Measurements from ENCODE around the gene PCDHA1. TPM values are rescaled to one million over a fixed set of nuclear protein-coding genes. Genes with fewer than 3 reads are reported as not detected.
"Not testable (repeated sequence)": the region's sequence is repeated elsewhere in the genome, so short reads cannot be mapped to it uniquely, and the experiment has no call there.

Gene PCDHA1
- total and polyA plus RNA-seq, 7 experiments from 2014 or later = not detected

DNA sequence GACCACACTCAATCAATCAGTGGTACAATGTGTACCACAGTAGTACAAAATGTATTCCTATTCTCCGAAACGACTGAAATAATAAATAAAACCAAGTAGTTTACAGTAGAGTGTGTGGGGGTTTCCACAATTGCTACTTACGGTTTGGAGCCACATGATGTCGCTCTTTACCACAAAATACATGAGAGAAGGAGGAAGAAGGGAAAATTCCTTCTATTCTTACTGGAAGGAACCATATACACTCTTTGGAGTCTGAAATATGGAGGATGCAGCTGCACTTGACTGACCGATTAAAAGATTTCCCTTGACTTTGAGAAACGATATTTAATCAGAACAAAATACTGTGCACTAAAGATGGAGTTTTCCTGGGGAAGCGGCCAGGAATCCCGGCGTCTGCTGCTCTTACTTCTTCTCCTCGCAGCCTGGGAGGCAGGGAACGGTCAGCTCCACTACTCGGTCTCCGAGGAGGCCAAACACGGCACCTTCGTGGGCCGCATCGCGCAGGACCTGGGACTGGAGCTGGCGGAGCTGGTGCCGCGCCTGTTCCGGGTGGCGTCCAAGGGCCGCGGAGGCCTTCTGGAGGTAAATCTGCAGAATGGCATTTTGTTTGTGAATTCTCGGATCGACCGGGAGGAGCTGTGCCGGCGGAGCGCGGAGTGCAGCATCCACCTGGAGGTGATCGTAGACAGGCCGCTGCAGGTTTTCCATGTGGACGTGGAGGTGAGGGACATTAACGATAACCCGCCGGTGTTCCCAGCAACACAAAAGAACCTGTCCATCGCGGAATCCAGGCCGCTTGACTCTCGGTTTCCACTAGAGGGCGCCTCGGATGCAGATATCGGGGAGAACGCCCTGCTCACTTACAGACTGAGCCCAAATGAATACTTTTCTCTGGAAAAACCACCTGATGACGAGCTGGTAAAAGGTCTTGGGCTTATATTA lies 21.2 kb downstream of the PCDHA1 start, which contains the start of gene PCDHA4:
Gene PCDHA4, plus strand, starts transcription at position 235 of the 942 bp plus-strand sequence.
- H3K9me3 Mint-ChIP-seq = peaks cover 9 to 92% (median 45%) of the 10 kb centered on the region in 11 donors
- CTCF ChIA-PET = no interaction called here

GRCh38 chr5:140808241-140808888 lies 22.4 kb downstream of the PCDHA1 start:
- ATAC-seq; H3K4me1 ChIP-seq (ENCODE audit: control insufficient read depth in 2 of 2, insufficient read depth in 2 of 2, low read length in 2 of 2); intact Hi-C loops (cut with micrococcal nuclease); CTCF ChIA-PET; H3K27ac Mint-ChIP-seq; H3K4me3 ChIP-seq (ENCODE audit: low read length); H3K27ac ChIP-seq (ENCODE audit: low read depth, low read length); H3K4me3 Mint-ChIP-seq; POLR2A ChIA-PET; H3K4me1 Mint-ChIP-seq; DNase-seq; H3K27me3 ChIP-seq (ENCODE audit: control insufficient read depth in 2 of 2, insufficient read depth in 2 of 2, low read length in 2 of 2); H3K36me3 ChIP-seq (ENCODE audit: control insufficient read depth in 2 of 3, insufficient read depth in 3 of 3, low read length in 3 of 3): not testable (repeated sequence)
- H3K9me3 ChIP-seq (ENCODE audit: control insufficient read depth in 2 of 3, low read length in 3 of 3) = peaks cover 0 to 41% (median 4%) of the 10 kb centered on the region in 3 experiments
- Mint-ChIP-seq H3K36me3 (peaks cover 0 to 31% (median 13%) of the 10 kb centered on the region in 5 donors), H3K9me3 (peaks cover 9 to 92% (median 49%) of the 10 kb centered on the region in 11 donors), H3K27me3 (peaks cover 0 to 64% (median 41%) of the 10 kb centered on the region in 5 donors)

More for the DNA sequence above, 21.2 kb downstream of the PCDHA1 start, which contains the start of gene PCDHA4:
- Mint-ChIP-seq H3K27me3 (peaks cover 0 to 58% (median 44%) of the 10 kb centered on the region in 5 donors), H3K4me1 (no peaks in the 10 kb centered on the region), H3K4me3 (peak within 1 kb of the TSS in 1 of 10 donors; percentile 8), H3K36me3 (peaks cover 0 to 26% (median 11%) of the 10 kb centered on the region in 5 donors), H3K27ac (no peak within 1 kb of the TSS)
- no peak within 1 kb of the TSS for H3K27ac ChIP-seq (ENCODE audit: low read depth, low read length)
- peaks cover 0 to 5% of the 10 kb centered on the region in 2 donors for H3K27me3 ChIP-seq (ENCODE audit: control insufficient read depth in 2 of 2, insufficient read depth in 2 of 2, low read length in 2 of 2)
- no peak within 1 kb of the TSS for H3K4me3 ChIP-seq (ENCODE audit: low read length)
- POLR2A ChIA-PET = no interaction called here
- H3K9me3 ChIP-seq (ENCODE audit: control insufficient read depth in 2 of 3, low read length in 3 of 3) = peaks cover 0 to 53% (median 4%) of the 10 kb centered on the region in 3 experiments
- no peaks in the 10 kb centered on the region for H3K36me3 ChIP-seq (ENCODE audit: control insufficient read depth in 2 of 3, insufficient read depth in 3 of 3, low read length in 3 of 3)
- intact Hi-C loops (cut with micrococcal nuclease) = no loop called here
- no peaks in the 10 kb centered on the region for H3K4me1 ChIP-seq (ENCODE audit: control insufficient read depth in 2 of 2, insufficient read depth in 2 of 2, low read length in 2 of 2)
- DNase-seq (no peak), ATAC-seq (no peak)

DNA sequence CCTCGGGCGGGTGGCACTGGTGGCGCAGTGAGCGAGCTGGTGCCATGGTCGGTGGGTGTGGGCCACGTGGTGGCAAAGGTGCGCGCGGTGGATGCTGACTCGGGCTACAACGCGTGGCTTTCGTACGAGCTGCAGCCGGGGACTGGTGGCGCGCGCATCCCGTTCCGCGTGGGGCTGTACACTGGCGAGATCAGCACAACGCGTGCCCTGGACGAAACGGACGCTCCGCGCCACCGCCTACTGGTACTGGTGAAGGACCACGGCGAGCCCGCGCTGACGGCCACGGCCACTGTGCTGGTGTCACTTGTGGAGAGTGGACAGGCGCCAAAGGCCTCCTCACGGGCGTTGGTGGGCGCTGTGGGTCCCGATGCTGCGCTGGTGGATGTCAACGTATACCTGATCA lies 22.9 kb downstream of the PCDHA1 start:
- intact Hi-C loops (cut with micrococcal nuclease) = no loop called here
- Histone ChIP-seq H3K27ac (ENCODE audit: low read depth, low read length) (no peak overlapping the region), H3K27me3 (ENCODE audit: control insufficient read depth in 2 of 2, insufficient read depth in 2 of 2, low read length in 2 of 2) (peaks cover 0 to 5% of the 10 kb centered on the region in 2 donors), H3K4me1 (ENCODE audit: control insufficient read depth in 2 of 2, insufficient read depth in 2 of 2, low read length in 2 of 2) (no peaks in the 10 kb centered on the region), H3K4me3 (ENCODE audit: low read length) (no peak overlapping the region), H3K36me3 (ENCODE audit: control insufficient read depth in 2 of 3, insufficient read depth in 3 of 3, low read length in 3 of 3) (no peaks in the 10 kb centered on the region), H3K9me3 (ENCODE audit: control insufficient read depth in 2 of 3, low read length in 3 of 3) (peaks cover 0 to 41% (median 1%) of the 10 kb centered on the region in 3 experiments)
- Mint-ChIP-seq H3K27ac (no peak overlapping the region), H3K9me3 (peaks cover 8 to 91% (median 44%) of the 10 kb centered on the region in 11 donors), H3K4me3 (no peak overlapping the region), H3K36me3 (peaks cover 0 to 26% (median 9%) of the 10 kb centered on the region in 5 donors), H3K4me1 (no peaks in the 10 kb centered on the region), H3K27me3 (peaks cover 0 to 59% (median 36%) of the 10 kb centered on the region in 5 donors)
- CTCF ChIA-PET = no interaction called here
- POLR2A ChIA-PET = no interaction called here
- ATAC-seq = no peak
- no peak for DNase-seq

DNA sequence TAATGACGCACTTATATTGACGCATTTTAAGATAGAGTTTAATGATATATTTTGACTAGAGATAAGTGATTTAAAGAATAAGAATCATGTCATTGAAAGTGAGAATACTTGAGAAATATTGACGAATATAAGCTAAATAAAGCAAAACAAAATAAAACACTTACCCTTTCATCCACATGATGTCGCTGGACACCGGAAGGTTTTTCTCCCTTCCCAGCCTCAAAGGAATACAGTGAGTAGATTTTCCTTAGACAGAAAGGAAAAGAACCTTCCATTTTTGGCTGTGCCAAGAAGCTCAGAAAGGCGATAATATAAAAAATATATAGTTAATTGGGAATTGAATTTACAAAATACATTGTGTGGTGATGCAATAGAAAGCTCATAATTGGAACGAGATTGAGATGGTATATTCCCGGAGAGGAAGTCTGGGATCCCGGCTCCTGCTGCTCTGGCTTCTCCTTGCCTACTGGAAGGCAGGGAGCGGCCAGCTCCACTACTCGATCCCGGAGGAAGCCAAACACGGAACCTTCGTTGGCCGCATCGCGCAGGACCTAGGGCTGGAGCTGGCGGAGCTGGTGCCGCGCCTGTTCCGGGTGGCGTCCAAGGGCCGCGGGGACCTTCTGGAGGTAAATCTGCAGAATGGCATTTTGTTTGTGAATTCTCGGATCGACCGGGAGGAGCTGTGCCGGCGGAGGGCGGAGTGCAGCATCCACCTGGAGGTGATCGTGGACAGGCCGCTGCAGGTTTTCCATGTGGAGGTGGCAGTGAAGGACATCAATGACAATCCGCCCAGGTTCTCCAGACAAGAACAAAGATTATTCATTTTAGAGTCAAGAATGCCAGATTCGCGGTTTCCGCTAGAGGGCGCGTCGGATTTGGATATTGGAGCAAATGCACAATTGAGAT lies 35.7 kb downstream of the PCDHA1 start, which contains the start of gene PCDHA5:
Gene PCDHA5, plus strand, starts transcription at position 239 of the 906 bp plus-strand sequence.
- Mint-ChIP-seq H3K9me3 (peaks cover 3 to 77% (median 19%) of the 10 kb centered on the region in 11 donors), H3K4me3 (no peak within 1 kb of the TSS), H3K4me1 (no peaks in the 10 kb centered on the region), H3K36me3 (peaks cover 0 to 8% (median 0%) of the 10 kb centered on the region in 5 donors), H3K27me3 (peaks cover 0 to 47% (median 31%) of the 10 kb centered on the region in 5 donors), H3K27ac (no peak within 1 kb of the TSS)
- no peak for ATAC-seq
- Histone ChIP-seq H3K27me3 (ENCODE audit: control insufficient read depth in 2 of 2, insufficient read depth in 2 of 2, low read length in 2 of 2) (peaks cover 0 to 4% of the 10 kb centered on the region in 2 donors), H3K9me3 (ENCODE audit: control insufficient read depth in 2 of 3, low read length in 3 of 3) (peaks cover 0 to 18% (median 0%) of the 10 kb centered on the region in 3 experiments), H3K27ac (ENCODE audit: low read depth, low read length) (no peak within 1 kb of the TSS), H3K4me1 (ENCODE audit: control insufficient read depth in 2 of 2, insufficient read depth in 2 of 2, low read length in 2 of 2) (no peaks in the 10 kb centered on the region), H3K36me3 (ENCODE audit: control insufficient read depth in 2 of 3, insufficient read depth in 3 of 3, low read length in 3 of 3) (no peaks in the 10 kb centered on the region), H3K4me3 (ENCODE audit: low read length) (no peak within 1 kb of the TSS)
- ChIA-PET POLR2A (no interaction called here), CTCF (no interaction called here)
- intact Hi-C loops (cut with micrococcal nuclease) = no loop called here
- DNase-seq = peak in 1 of 9 donors; percentile 20

- H3K27ac ChIP-seq (ENCODE audit: low read depth, low read length) = no peak overlapping the region
- CTCF ChIA-PET = no interaction called here
Measured at GRCh38 chr5:140822281-140822629, 36.3 kb downstream of the PCDHA1 start.

DNA sequence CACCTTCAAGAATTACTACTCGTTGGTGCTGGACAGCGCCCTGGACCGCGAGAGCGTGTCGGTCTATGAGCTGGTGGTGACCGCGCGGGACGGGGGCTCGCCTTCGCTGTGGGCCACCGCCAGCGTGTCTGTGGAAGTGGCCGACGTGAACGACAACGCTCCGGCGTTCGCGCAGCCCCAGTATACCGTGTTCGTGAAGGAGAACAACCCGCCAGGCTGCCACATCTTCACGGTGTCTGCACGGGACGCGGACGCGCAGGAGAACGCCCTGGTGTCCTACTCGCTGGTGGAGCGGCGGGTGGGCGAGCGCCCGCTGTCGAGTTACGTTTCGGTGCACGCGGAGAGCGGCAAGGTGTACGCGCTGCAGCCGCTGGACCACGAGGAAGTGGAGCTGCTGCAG lies 37.0 kb downstream of the PCDHA1 start:
- not testable (repeated sequence) for H3K4me1 ChIP-seq (ENCODE audit: control insufficient read depth in 2 of 2, insufficient read depth in 2 of 2, low read length in 2 of 2)

More at GRCh38 chr5:140822281-140822629, 36.3 kb downstream of the PCDHA1 start:
- no peaks in the 10 kb centered on the region for H3K4me1 Mint-ChIP-seq
- peaks cover 3 to 77% (median 24%) of the 10 kb centered on the region in 11 donors for H3K9me3 Mint-ChIP-seq
- peaks cover 0 to 23% (median 0%) of the 10 kb centered on the region in 3 experiments for H3K9me3 ChIP-seq (ENCODE audit: control insufficient read depth in 2 of 3, low read length in 3 of 3)
- DNase-seq = no peak
- peaks cover 0 to 4% of the 10 kb centered on the region in 2 donors for H3K27me3 ChIP-seq (ENCODE audit: control insufficient read depth in 2 of 2, insufficient read depth in 2 of 2, low read length in 2 of 2)
- POLR2A ChIA-PET = no interaction called here
- H3K4me1 ChIP-seq (ENCODE audit: control insufficient read depth in 2 of 2, insufficient read depth in 2 of 2, low read length in 2 of 2) = no peaks in the 10 kb centered on the region
- no peaks in the 10 kb centered on the region for H3K36me3 ChIP-seq (ENCODE audit: control insufficient read depth in 2 of 3, insufficient read depth in 3 of 3, low read length in 3 of 3)
- peaks cover 0 to 54% (median 38%) of the 10 kb centered on the region in 5 donors for H3K27me3 Mint-ChIP-seq
- H3K4me3 Mint-ChIP-seq = no peak overlapping the region
- intact Hi-C loops (cut with micrococcal nuclease) = no loop called here
- H3K4me3 ChIP-seq (ENCODE audit: low read length) = no peak overlapping the region
- peaks cover 0 to 13% (median 0%) of the 10 kb centered on the region in 5 donors for H3K36me3 Mint-ChIP-seq
- no peak for ATAC-seq
- no peak overlapping the region for H3K27ac Mint-ChIP-seq

More for the DNA sequence above, 37.0 kb downstream of the PCDHA1 start:
- H3K36me3 ChIP-seq (ENCODE audit: control insufficient read depth in 2 of 3, insufficient read depth in 3 of 3, low read length in 3 of 3); H3K27ac Mint-ChIP-seq; H3K27ac ChIP-seq (ENCODE audit: low read depth, low read length); H3K27me3 ChIP-seq (ENCODE audit: control insufficient read depth in 2 of 2, insufficient read depth in 2 of 2, low read length in 2 of 2); DNase-seq; CTCF ChIA-PET; H3K4me1 Mint-ChIP-seq; H3K4me3 ChIP-seq (ENCODE audit: low read length); POLR2A ChIA-PET; intact Hi-C loops (cut with micrococcal nuclease); ATAC-seq; H3K4me3 Mint-ChIP-seq: not testable (repeated sequence)
- H3K27me3 Mint-ChIP-seq = peaks cover 0 to 54% (median 45%) of the 10 kb centered on the region in 5 donors
- H3K36me3 Mint-ChIP-seq = peaks cover 0 to 13% (median 0%) of the 10 kb centered on the region in 5 donors
- peaks cover 0 to 25% (median 0%) of the 10 kb centered on the region in 3 experiments for H3K9me3 ChIP-seq (ENCODE audit: control insufficient read depth in 2 of 3, low read length in 3 of 3)
- H3K9me3 Mint-ChIP-seq = peaks cover 3 to 77% (median 29%) of the 10 kb centered on the region in 11 donors

Data from naive thymus-derived CD4-positive, alpha-beta T cell (primary cell).